PC-3 (cell line): Measurements from ENCODE around the gene C1orf159. TPM values are rescaled to one million over a fixed set of nuclear protein-coding genes. Genes with fewer than 3 reads are reported as not detected.
"Not testable (repeated sequence)": the region's sequence is repeated elsewhere in the genome, so short reads cannot be mapped to it uniquely, and the experiment has no call there.

Experiments used
- ATAC-seq: fragments of 200-7000 bp; cut with Tn5 transposase; 2 replicates; pipeline ENCODE4 v1.9.1; 2020; ENCODE audit warnings: mild to moderate bottlenecking, moderate library complexity
- BruUV-seq: library from RNA; stranded (reverse); fragments of 400-500 nt; replicated peaks from 2 replicates; lab custom pipeline; 2021; lab: Mats Ljungman, UMichigan
- CTCF ChIA-PET: fragments of 300-600 bp; sonication (Branson Sonifier 250); formaldehyde crosslinking; loops from one replicate; lab custom pipeline; 2022; ENCODE audit warnings: antibody characterized with exemption; lab: Charles Lee
- POLR2A ChIA-PET: fragments of 300-600 bp; sonication (Branson Sonifier 250); formaldehyde crosslinking; loops from one replicate; lab custom pipeline; 2022; ENCODE audit warnings: antibody characterized with exemption; ENCODE audit not compliant: unreplicated experiment; lab: Charles Lee
- DNase-seq: peaks from one replicate; pipeline ENCODE4 v3.0.0-alpha.2; 2015
- H2AFZ ChIP-seq: fragments of 300-600 bp; sonication (generic); 2 replicates; pipeline ENCODE4 v1.6.0; 2016; ENCODE audit warnings: antibody characterized with exemption, low read length
- H3F3A ChIP-seq: fragments of 300-600 bp; sonication (generic); one replicate; pipeline ENCODE4 v1.6.0; 2017; ENCODE audit warnings: antibody characterized with exemption, low read length, control low read depth, mild to moderate bottlenecking; ENCODE audit not compliant: unreplicated experiment
- H3K27ac ChIP-seq: fragments of 300-600 bp; sonication (generic); 2 replicates; pipeline ENCODE4 v1.5.1; 2016; ENCODE audit warnings: mild to moderate bottlenecking, low read length
- H3K27me3 ChIP-seq: fragments of 300-600 bp; sonication (generic); 2 replicates; pipeline ENCODE4 v1.6.1; 2016; ENCODE audit warnings: low read length, mixed read lengths
- H3K36me3 ChIP-seq: fragments of 300-600 bp; sonication (generic); 2 replicates; pipeline ENCODE4 v1.6.1; 2016; ENCODE audit warnings: low read depth, mixed run types, low read length, mixed read lengths
- H3K4me1 ChIP-seq: fragments of 300-600 bp; sonication (generic); 2 replicates; pipeline ENCODE4 v1.5.1; 2016; ENCODE audit warnings: low read length; ENCODE audit not compliant: insufficient read depth
- H3K4me2 ChIP-seq: fragments of 300-600 bp; sonication (generic); 2 replicates; pipeline ENCODE4 v1.6.0; 2016; ENCODE audit warnings: low read length
- H3K4me3 ChIP-seq: fragments of 300-600 bp; sonication (generic); 2 replicates; pipeline ENCODE4 v1.5.1; 2016; ENCODE audit warnings: mild to moderate bottlenecking, low read length, mixed read lengths
- H3K79me2 ChIP-seq: fragments of 300-600 bp; sonication (generic); 2 replicates; pipeline ENCODE4 v1.6.1; 2017; ENCODE audit warnings: low read length, mixed read lengths
- H3K9ac ChIP-seq: fragments of 300-600 bp; sonication (generic); 2 replicates; pipeline ENCODE4 v1.6.0; 2016; ENCODE audit warnings: mild to moderate bottlenecking, low read length
- H3K9me2 ChIP-seq: fragments of 300-600 bp; sonication (generic); replicated peaks from 2 replicates; pipeline ENCODE4 v1.6.1; 2016; ENCODE audit warnings: mixed run types, low read length, mixed read lengths
- H3K9me3 ChIP-seq: fragments of 300-600 bp; sonication (generic); 2 replicates; pipeline ENCODE4 v1.6.1; 2016; ENCODE audit warnings: low read length, mixed read lengths
- H4K20me1 ChIP-seq: fragments of 300-600 bp; sonication (generic); 2 replicates; pipeline ENCODE4 v1.6.1; 2016; ENCODE audit warnings: low read length, mixed read lengths
- EZH2 ChIP-seq: fragments of 300-600 bp; sonication (generic); IDR thresholded peaks from one replicate; pipeline ENCODE4 v1.6.1; 2017; ENCODE audit warnings: antibody characterized with exemption, mild to moderate bottlenecking, low read length; ENCODE audit not compliant: unreplicated experiment
- EZH2phosphoT487 ChIP-seq: fragments of 300-600 bp; sonication (generic); IDR thresholded peaks from 2 replicates; pipeline ENCODE4 v1.6.1; 2018; ENCODE audit warnings: mild to moderate bottlenecking, antibody characterized with exemption, low read length, borderline replicate concordance
- intact Hi-C: fragments of 100-400 bp; cut with micrococcal nuclease; formaldehyde crosslinking; loops from 2 replicates; pipeline ENCODE4 v1.9.0; 2023
- total RNA-seq: library from RNA; depleted of rRNA; stranded (reverse); fragments of >200 nt; gene quantifications from 2 replicates; pipeline ENCODE4 v1.2.3, GENCODE V29; 2014
- TF ChIP-seq, protein P1 (sequence below): fragments of 300-600 bp; sonication (generic); conservative IDR thresholded peaks from 2 replicates; pipeline ENCODE4 v1.5.1; 2017; ENCODE audit warnings: antibody characterized with exemption, low read depth, mild to moderate bottlenecking, low read length

Gene C1orf159
- total RNA-seq, 1 experiment from 2014 or later, result 78.0 TPM

- no peaks in the 10 kb centered on the region for H3K36me3 ChIP-seq
- H3F3A ChIP-seq, result no peaks in the 10 kb centered on the region
- peak overlapping the region; percentile 51 for H2AFZ ChIP-seq
- H4K20me1 ChIP-seq, result no peaks in the 10 kb centered on the region
- ATAC-seq (peak; percentile 82), DNase-seq (peak; percentile 78)
- peak overlapping the region; percentile 87 for H3K27ac ChIP-seq
- intact Hi-C loops, result no loop called here
- no peaks in the 10 kb centered on the region for H3K79me2 ChIP-seq
- peak overlapping the region; percentile 61 for H3K9ac ChIP-seq
- peak overlapping the region; percentile 49 for H3K4me3 ChIP-seq
- no peaks in the 10 kb centered on the region for H3K27me3 ChIP-seq
- no peaks in the 10 kb centered on the region for H3K9me3 ChIP-seq
- no peak for TF ChIP-seq EZH2phosphoT487
- TF ChIP-seq, protein P1, sequence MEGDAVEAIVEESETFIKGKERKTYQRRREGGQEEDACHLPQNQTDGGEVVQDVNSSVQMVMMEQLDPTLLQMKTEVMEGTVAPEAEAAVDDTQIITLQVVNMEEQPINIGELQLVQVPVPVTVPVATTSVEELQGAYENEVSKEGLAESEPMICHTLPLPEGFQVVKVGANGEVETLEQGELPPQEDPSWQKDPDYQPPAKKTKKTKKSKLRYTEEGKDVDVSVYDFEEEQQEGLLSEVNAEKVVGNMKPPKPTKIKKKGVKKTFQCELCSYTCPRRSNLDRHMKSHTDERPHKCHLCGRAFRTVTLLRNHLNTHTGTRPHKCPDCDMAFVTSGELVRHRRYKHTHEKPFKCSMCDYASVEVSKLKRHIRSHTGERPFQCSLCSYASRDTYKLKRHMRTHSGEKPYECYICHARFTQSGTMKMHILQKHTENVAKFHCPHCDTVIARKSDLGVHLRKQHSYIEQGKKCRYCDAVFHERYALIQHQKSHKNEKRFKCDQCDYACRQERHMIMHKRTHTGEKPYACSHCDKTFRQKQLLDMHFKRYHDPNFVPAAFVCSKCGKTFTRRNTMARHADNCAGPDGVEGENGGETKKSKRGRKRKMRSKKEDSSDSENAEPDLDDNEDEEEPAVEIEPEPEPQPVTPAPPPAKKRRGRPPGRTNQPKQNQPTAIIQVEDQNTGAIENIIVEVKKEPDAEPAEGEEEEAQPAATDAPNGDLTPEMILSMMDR, result no peak
- TF ChIP-seq EZH2, result no peak
- CTCF ChIA-PET, result interaction anchor here (0.6 to 1.0 kb wide), 2 partner anchors 13 to 16 kb away, joined by 5 to 6 read pairs; no protein-coding TSS in a partner anchor
- BruUV-seq, result no TSS peak
- POLR2A ChIA-PET, result interaction anchor here (0.9 to 1.2 kb wide), 3 partner anchors 11 to 66 kb away, joined by 3 to 4 read pairs (median 3); partner anchors contain the start of gene ISG15
- peak overlapping the region; percentile 78 for H3K4me2 ChIP-seq
- peaks cover 12% of the 10 kb centered on the region for H3K4me1 ChIP-seq
- no peaks in the 10 kb centered on the region for H3K9me2 ChIP-seq
Observed at GRCh38 chr1:1080122-1080757, 35.6 kb downstream of the C1orf159 start.

DNA sequence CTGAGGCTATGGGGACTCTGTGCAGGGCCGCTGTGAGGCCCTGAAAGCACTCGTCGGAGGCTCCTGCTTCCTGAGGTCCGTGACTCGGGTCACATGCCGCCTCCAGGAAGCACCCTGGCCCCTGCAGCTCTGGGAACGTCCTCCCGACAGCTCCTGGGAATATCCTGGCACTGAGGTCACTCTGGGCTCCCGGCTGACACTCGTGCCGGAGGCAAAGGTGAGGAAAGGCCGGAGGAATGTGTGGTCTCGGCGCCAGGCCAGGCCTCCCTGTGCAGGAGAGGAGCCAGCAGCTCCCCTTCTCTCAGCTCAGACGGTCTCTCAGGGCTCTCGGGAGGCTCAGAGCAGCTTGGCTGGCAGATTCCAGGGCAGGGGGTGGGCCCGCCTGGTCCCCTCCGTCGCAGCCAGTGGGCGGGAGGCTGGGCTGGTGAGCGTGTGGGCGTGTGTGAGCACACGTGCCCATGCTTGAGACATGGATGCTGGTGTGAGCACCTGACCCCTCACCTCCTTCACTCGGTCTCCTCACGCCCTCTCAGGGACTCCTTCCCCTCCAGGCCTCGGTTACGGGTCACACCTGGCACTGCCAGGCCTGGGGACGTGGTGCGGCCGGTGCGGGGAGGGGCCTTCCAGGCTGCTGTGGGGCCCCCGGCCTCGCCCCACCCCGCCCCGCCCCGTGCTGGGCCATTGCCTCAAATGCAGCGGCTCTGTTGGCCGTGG is 36.3 kb downstream of the C1orf159 start:
- peak; percentile 91 for TF ChIP-seq EZH2phosphoT487
- no peak for TF ChIP-seq EZH2
- Histone ChIP-seq H3K4me3 (peak overlapping the region; percentile 49), H3K9me2 (no peaks in the 10 kb centered on the region), H3K9me3 (no peaks in the 10 kb centered on the region), H4K20me1 (no peaks in the 10 kb centered on the region), H3K4me1 (peaks cover 16% of the 10 kb centered on the region), H3K36me3 (no peaks in the 10 kb centered on the region), H3K27ac (peak overlapping the region; percentile 87), H3K27me3 (no peaks in the 10 kb centered on the region), H3K79me2 (no peaks in the 10 kb centered on the region), H2AFZ (peak overlapping the region; percentile 51), H3F3A (no peaks in the 10 kb centered on the region), H3K9ac (peak overlapping the region; percentile 61), H3K4me2 (peak overlapping the region; percentile 78)
- TSS peak; percentile 77 for BruUV-seq
- peak; percentile 73 for ATAC-seq
- ChIA-PET CTCF (interaction anchor here (0.5 to 1.0 kb wide), 4 partner anchors 14 to 194 kb away, joined by 3 to 8 read pairs (median 6); partner anchors contain the start of gene UBE2J2), POLR2A (interaction anchor here (0.5 to 1.2 kb wide), 5 partner anchors 11 to 112 kb away, joined by 3 to 5 read pairs (median 3); partner anchors contain the start of gene ISG15)
- DNase-seq, result peak; percentile 99
- intact Hi-C loops, result loop anchor here (1.0 kb wide), 1 partner anchor 37 kb away; the partner anchor contains the start of gene C1orf159

DNA sequence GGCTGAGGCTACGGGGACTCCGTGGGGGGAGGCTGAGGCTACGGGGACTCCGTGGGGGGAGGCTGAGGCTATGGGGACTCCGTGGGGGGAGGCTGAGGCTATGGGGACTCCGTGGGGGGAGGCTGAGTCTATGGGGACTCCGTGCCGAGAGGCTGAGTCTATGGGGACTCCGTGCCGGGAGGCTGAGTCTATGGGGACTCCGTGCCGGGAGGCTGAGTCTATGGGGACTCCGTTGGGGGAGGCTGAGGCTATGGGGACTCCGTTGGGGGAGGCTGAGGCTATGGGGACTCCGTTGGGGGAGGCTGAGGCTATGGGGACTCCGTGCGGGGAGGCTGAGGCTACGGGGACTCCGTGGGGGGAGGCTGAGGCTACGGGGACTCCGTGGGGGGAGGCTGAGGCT is 38.5 kb downstream of the C1orf159 start:
- H3K36me3 ChIP-seq, H3F3A ChIP-seq, H3K9me3 ChIP-seq, BruUV-seq, CTCF ChIA-PET, H3K27me3 ChIP-seq, intact Hi-C loops, H3K27ac ChIP-seq, H3K9me2 ChIP-seq, H2AFZ ChIP-seq, POLR2A ChIA-PET, H3K4me2 ChIP-seq, H3K9ac ChIP-seq, ATAC-seq, DNase-seq, H3K4me3 ChIP-seq: not testable (repeated sequence)
- H3K4me1 ChIP-seq, result peaks cover 34% of the 10 kb centered on the region
- H3K79me2 ChIP-seq, result peaks cover 16% of the 10 kb centered on the region
- peaks cover 11% of the 10 kb centered on the region for H4K20me1 ChIP-seq
